ENCODE data around the gene METTL26. TPM values are rescaled to one million over a fixed set of nuclear protein-coding genes. Genes with fewer than 3 reads are reported as not detected.

METTL26 gene
- total and polyA plus RNA-seq, 9 of the 15 experiments (the other 6 are each of a cell fraction or from before 2014, with no cell fraction given) = 7.3 to 262 (median 80.9) TPM

DNA sequence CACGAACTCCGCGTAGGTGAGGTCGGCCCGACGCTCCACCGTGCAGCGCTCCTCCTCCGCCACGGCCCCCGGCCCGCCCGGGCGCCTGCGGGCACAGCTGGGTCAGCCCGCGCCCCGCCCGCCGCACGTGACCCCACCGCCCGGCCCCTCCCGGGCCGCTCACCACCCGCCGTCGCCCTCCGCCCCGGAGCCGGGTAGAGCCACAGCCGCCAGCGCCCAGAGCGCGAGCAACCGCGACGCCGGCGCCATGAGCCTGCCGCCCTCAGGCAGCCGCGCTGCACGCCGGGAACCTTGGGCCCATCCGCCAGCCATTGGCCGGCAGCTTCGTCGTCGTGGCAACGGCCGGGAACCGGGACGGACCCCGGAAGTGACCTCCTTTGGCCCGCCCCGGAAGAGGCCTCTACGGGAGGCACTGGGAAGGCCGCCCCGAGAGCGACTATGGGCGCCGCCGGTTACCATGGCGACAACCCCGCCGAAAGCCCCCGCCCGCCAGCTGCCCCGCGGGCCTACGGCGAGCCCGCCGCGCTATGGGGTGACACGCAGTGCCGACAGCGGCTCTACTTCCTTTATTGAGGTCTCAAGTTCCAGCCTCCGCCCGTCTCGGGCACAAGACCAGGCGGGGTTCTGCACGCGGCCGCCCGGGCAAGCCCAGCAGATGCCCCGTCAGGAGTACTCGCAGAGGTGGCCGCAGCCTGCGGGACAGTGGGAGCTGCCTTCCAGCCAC is 48.1 kb upstream of the METTL26 start, which contains the start of gene JMJD8 (continued):
- TF ChIP-seq NFYB (IDR thresholded peaks at IDR 0.05; ENCODE audit: extremely low read depth, insufficient read length) (peak; percentile 83), ZNF384 (IDR thresholded peaks at IDR 0.05; ENCODE audit: low read depth, low read length) (no peak), BRD9 (IDR thresholded peaks at IDR 0.05; ENCODE audit: low read depth, partially characterized antibody) (no peak), GTF2F1 (IDR thresholded peaks at IDR 0.05; ENCODE audit: low read depth, low read length) (no peak), EP300 (IDR thresholded peaks at IDR 0.05; ENCODE audit: low read length) (no peak; the same call in 1 of the 2 replicates), TAF7 (tag; IDR thresholded peaks at IDR 0.05) (no peak), ETV1 (tag; conservative IDR thresholded peaks at IDR 0.05; ENCODE audit: low read depth) (peak; percentile 82), MEIS2 (IDR thresholded peaks at IDR 0.05; ENCODE audit: partially characterized antibody) (no peak), ERF (CRISPR knock-in tag; IDR thresholded peaks at IDR 0.05) (peak; percentile 36), CCNT2 (IDR thresholded peaks at IDR 0.05; ENCODE audit: borderline replicate concordance, extremely low read depth, insufficient read length, low read depth, low read length) (peak; percentile 87), ZNF174 (CRISPR knock-in tag; IDR thresholded peaks at IDR 0.05) (no peak), ARID1B (IDR thresholded peaks at IDR 0.05) (no peak), GABPB1 (CRISPR knock-in tag; IDR thresholded peaks at IDR 0.05) (peak; percentile 96)
- TF ChIP-seq, protein P1, sequence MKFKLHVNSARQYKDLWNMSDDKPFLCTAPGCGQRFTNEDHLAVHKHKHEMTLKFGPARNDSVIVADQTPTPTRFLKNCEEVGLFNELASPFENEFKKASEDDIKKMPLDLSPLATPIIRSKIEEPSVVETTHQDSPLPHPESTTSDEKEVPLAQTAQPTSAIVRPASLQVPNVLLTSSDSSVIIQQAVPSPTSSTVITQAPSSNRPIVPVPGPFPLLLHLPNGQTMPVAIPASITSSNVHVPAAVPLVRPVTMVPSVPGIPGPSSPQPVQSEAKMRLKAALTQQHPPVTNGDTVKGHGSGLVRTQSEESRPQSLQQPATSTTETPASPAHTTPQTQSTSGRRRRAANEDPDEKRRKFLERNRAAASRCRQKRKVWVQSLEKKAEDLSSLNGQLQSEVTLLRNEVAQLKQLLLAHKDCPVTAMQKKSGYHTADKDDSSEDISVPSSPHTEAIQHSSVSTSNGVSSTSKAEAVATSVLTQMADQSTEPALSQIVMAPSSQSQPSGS (CRISPR knock-in tag; IDR thresholded peaks at IDR 0.05) = 0 out of 2 replicates have a peak, but pooled peaks have one; percentile 4
- TF ChIP-seq, protein P2, sequence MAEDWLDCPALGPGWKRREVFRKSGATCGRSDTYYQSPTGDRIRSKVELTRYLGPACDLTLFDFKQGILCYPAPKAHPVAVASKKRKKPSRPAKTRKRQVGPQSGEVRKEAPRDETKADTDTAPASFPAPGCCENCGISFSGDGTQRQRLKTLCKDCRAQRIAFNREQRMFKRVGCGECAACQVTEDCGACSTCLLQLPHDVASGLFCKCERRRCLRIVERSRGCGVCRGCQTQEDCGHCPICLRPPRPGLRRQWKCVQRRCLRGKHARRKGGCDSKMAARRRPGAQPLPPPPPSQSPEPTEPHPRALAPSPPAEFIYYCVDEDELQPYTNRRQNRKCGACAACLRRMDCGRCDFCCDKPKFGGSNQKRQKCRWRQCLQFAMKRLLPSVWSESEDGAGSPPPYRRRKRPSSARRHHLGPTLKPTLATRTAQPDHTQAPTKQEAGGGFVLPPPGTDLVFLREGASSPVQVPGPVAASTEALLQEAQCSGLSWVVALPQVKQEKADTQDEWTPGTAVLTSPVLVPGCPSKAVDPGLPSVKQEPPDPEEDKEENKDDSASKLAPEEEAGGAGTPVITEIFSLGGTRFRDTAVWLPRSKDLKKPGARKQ (CRISPR knock-in tag; IDR thresholded peaks at IDR 0.05) = no peak
- TF ChIP-seq, protein P3, sequence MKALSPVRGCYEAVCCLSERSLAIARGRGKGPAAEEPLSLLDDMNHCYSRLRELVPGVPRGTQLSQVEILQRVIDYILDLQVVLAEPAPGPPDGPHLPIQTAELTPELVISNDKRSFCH (CRISPR knock-in tag; IDR thresholded peaks at IDR 0.05) = no peak
- TF ChIP-seq, protein P3 (tag; IDR thresholded peaks at IDR 0.05) = peak; percentile 61; the same call in 1 of the 2 replicates
- TF ChIP-seq, protein P4, sequence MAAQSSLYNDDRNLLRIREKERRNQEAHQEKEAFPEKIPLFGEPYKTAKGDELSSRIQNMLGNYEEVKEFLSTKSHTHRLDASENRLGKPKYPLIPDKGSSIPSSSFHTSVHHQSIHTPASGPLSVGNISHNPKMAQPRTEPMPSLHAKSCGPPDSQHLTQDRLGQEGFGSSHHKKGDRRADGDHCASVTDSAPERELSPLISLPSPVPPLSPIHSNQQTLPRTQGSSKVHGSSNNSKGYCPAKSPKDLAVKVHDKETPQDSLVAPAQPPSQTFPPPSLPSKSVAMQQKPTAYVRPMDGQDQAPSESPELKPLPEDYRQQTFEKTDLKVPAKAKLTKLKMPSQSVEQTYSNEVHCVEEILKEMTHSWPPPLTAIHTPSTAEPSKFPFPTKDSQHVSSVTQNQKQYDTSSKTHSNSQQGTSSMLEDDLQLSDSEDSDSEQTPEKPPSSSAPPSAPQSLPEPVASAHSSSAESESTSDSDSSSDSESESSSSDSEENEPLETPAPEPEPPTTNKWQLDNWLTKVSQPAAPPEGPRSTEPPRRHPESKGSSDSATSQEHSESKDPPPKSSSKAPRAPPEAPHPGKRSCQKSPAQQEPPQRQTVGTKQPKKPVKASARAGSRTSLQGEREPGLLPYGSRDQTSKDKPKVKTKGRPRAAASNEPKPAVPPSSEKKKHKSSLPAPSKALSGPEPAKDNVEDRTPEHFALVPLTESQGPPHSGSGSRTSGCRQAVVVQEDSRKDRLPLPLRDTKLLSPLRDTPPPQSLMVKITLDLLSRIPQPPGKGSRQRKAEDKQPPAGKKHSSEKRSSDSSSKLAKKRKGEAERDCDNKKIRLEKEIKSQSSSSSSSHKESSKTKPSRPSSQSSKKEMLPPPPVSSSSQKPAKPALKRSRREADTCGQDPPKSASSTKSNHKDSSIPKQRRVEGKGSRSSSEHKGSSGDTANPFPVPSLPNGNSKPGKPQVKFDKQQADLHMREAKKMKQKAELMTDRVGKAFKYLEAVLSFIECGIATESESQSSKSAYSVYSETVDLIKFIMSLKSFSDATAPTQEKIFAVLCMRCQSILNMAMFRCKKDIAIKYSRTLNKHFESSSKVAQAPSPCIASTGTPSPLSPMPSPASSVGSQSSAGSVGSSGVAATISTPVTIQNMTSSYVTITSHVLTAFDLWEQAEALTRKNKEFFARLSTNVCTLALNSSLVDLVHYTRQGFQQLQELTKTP (IDR thresholded peaks at IDR 0.05; ENCODE audit: low read depth in 1 of 2, partially characterized antibody in 2 of 2) = no peak
